Adipose tissue (tissue), 3 donors: ENCODE results near the gene TMEM59L. TPM values are rescaled to one million over a fixed set of nuclear protein-coding genes. Genes with fewer than 3 reads are reported as not detected.
"Not testable (repeated sequence)": the region's sequence is repeated elsewhere in the genome, so short reads cannot be mapped to it uniquely, and the experiment has no call there.

ENCODE experiments used
- H3K27ac ChIP-seq: one replicate; pipeline ENCODE4 v1.5.1; 2013; ENCODE audit warnings: low read depth, low read length
- WGBS, 3 donors: extraction: QIAGEN DNeasy Blood & Tissue Kit; methylation state at CpG; one replicate each; pipeline ENCODE4 v1.1.7; 2013; 5-methylcytosine and 5-hydroxymethylcytosine counted together
- polyA plus RNA-seq, 3 donors: library from polyadenylated mRNA; stranded (reverse); fragments of 200-250 nt; gene quantifications; one replicate each; pipeline ENCODE4 v1.2.3, GENCODE V29; 2013
- donor health status: healthy with polysubstance abuse.
- donor health status: Bipolar disorder and iron deficiency.
- donor health status: healthy.

TMEM59L gene
- polyA plus RNA-seq, 3 donors = 0.61 to 3.3 (median 2.0) TPM

DNA sequence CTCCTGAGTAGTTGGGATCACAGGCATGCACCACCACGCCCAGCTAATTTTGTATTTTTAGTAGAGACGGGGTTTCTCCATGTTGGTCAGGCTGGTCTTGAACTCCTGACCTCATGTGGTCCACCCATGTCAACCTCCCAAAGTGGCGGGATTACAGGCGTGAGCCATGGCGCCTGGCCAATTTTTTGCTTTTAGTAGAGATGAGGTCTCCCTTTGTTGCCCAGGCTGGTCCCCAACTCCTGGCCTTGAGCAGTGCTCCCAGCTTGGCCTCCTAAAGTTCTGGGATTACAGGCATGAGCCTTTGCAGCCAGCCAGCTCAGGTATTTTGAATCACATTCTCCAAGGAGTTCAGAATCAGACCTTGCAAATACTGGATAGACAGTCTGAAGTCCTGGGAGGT lies 19.9 kb upstream of the TMEM59L start:
- 74 to 86% (median 85%) methylated on average over 5 of the region's 5 CpGs for WGBS, 3 donors
- not testable (repeated sequence) for H3K27ac ChIP-seq

DNA sequence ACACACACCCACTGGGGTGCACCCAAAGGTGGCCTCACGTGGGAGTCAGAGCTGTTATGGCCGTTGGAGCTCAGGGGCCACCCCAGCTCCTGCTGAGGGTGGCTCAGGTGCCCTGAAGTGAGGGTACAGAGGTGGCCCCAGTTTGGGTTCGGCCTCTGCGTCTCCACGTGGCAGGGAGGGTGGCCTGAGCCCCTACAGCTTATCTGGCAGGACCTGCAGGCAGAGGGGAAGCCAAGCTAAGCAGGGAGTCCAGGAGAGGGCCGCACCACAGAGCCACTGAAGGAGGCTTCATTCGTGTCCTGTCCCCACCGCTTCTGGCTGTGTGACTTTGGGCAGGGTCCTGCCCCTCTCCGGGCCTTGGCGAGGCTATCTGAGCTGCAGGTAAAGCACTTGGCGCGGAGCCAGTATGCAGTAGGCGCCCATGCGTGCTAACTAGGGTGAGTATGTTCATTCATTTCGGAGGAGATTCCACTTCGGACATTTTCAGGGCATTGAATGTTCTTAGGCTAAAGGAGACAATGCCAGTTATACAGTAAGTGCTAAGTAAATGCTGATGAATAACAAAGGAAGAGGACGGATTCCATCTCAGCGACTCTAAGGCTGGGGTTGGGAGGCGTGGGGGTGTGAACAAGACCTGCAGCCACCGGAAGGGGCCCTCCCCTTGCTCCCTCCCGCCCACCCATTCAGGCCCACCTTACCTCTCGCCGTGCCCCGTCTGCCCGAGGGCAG lies 19.1 kb upstream of the TMEM59L start:
- H3K27ac ChIP-seq = no peak overlapping the region
- WGBS, 3 donors = 38 to 42% (median 40%) methylated on average over 24 to 25 of the region's 25 CpGs

DNA sequence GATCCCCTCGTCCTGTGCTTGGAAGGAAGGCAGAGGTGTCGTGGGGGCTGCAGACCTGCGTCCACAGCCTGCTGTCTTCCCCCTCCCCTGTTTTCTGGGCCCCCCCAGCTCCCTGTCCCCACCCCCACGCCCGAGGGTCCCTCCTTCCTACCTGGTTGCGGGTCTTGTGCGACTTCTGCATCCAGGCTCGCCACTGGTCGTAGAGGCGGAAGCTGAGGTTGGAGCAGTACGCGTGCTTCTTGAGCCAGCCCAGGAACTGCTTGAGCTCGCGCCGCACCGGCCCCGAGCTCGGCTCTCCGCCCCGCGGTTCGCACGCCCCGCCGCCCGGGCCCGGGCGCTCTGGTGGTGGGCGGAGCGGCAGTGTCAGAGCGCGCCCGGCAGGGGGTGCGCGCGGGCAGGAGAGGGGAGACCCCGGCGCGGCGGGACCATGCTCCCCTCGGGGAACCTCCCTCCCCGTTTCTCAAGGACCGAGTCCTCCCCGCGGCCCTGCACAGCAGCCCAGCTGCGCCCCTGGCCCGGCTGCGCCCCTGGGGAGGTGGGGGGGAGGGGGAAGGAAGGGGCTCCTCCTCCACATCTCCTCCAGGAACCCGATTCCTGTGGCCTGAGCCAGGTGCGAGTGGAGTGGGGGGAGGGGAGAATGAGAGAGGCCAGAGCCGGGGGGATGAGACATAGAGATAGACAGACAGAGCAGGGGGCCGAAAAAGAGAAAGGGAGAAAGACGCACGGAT lies 18.4 kb upstream of the TMEM59L start:
- H3K27ac ChIP-seq = no peak overlapping the region
- WGBS, 3 donors = 1% methylated on average over 48 to 54 of the region's 54 CpGs

DNA sequence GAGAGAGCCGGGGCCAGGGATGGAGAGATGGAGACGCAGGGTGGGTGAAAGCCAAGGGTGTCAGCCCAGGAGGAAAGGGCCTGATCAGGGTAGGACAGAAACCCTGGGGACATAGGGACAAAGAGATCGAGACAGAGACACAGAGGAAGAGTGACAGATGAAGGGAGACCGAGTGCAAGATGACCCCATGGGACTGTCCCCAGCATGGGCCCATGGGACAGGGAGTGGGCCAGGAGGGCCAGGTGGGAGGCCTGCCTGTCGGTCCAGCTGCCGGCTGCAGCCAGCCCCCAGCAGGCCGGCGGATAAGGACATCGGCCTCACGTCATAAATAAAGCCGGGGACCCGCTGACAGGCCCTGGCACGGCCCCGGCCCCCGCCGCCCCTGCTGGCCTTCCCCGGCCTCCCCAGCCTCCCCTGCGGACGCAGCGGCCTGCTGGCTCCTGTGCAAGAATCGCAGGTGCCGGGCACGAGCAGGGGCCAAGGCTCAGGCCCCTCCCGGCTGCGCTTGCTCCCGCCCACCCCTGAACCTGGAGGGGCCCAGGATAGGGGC lies 17.8 kb upstream of the TMEM59L start:
- no peak overlapping the region for H3K27ac ChIP-seq

DNA sequence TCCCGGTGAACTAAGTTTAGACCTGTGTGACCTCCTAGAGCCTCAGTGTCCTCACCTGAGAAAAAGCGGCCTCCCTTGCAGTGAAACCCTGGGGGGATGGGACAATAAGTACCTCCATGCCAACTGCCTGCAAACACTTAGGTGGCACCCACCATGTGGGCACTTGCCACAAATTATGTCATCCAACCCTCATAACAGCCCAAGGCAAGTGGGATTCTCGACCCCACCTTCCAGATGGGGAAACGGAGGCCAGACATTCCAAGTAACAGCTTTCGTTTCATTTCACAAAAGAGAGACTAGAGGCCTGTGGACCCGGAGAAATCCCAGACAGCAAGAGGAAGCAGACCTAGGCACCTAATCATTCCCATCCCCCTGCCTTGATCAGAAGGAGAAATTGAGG lies 17.2 kb upstream of the TMEM59L start:
- WGBS, 3 donors = 64 to 81% (median 78%) methylated on average over 6 of the region's 6 CpGs

More for the DNA sequence above, 17.8 kb upstream of the TMEM59L start:
- 16 to 27% (median 20%) methylated on average over 25 to 26 of the region's 26 CpGs for WGBS, 3 donors

DNA sequence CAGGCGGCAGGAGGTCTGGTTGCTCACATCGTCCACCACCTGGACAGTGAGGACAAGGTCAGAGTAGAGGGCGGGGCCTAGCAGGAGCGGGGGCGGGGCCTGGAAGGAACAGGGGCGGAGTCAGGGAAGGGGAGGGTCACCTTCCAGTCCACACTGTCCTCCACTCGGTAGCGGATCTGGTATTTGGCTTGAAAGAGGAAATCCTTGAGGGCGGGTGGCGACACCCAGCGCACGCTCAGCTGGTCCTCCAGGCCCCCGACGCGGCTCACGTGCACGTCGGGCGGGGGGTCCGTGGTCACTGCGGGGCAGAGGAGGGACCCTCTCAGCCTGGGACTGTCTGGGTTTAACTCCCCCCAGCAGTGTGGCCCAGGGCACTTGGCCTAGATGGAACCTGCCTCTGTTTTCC lies 15.9 kb upstream of the TMEM59L start:
- WGBS, 3 donors = 8 to 11% (median 10%) methylated on average over 16 to 21 of the region's 21 CpGs
- H3K27ac ChIP-seq = no peak overlapping the region

More for the DNA sequence above, 17.2 kb upstream of the TMEM59L start:
- H3K27ac ChIP-seq = no peak overlapping the region

DNA sequence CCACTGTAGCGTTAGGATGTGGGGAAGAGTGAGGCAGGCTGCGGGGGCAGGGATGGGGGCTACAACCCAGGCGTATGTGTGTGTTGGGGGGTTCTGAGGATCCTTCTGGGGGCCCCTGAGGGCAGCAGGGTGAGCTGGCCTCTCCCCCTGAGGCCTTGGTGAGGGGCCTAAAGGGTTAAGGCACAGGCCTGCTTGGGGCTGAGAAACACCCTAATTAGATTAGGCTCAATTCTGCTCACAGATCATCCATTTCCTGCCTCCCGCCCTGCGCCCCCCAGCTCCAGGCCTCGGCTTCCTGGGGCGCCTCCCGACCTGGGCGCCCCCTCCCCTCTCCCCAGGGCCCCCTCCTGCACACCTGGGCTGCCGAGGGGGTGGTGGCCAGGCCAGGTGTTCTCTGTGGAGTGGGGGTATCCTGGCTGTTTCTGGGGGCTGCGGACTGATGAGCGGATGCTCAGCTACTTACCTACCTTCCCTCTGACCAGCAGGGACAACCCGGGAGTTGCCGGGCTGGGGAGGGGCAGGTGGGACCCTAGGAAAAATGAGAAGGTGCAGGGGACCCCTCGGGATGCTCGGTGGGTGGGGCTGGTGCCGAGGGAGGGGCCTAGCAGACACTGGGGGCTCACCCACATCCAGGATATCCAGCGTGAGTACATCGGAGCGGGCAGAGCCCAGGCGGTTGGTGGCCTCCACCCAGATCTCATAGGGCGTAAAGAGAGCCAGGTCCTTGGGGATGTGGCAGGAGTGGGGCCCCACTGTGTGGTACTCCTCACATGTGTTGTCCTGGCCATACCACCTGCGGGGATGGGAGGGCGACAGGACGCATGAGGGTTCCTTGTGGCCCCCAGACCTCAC lies 14.6 kb upstream of the TMEM59L start:
- whole genome bisulfite sequencing, 3 donors = 41 to 49% (median 42%) methylated on average over 25 of the region's 25 CpGs

DNA sequence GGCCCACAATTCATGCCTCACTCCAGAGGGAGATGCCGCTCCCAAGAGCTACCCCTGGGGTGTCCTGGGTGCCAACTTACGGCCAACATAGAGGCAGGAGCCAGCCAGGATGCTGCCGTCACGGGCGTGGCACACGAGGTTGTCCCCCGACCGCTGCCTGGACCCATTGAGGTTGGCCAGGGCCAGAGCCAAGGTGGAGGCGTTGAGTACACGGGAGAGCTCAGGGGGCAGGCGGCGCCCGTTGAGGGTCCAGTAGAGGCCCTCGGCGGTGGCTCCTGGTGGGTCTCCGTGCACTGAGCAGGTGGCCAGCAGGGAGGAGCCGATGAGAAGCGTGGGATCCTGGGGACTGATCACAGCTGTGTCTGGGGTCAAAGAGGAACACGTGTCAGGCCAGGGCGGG lies 13.2 kb upstream of the TMEM59L start:
- 70 to 90% (median 84%) methylated on average over 20 of the region's 20 CpGs for WGBS, 3 donors
- no peak overlapping the region for H3K27ac ChIP-seq

More for the DNA sequence above, 14.6 kb upstream of the TMEM59L start:
- H3K27ac ChIP-seq = no peak overlapping the region

DNA sequence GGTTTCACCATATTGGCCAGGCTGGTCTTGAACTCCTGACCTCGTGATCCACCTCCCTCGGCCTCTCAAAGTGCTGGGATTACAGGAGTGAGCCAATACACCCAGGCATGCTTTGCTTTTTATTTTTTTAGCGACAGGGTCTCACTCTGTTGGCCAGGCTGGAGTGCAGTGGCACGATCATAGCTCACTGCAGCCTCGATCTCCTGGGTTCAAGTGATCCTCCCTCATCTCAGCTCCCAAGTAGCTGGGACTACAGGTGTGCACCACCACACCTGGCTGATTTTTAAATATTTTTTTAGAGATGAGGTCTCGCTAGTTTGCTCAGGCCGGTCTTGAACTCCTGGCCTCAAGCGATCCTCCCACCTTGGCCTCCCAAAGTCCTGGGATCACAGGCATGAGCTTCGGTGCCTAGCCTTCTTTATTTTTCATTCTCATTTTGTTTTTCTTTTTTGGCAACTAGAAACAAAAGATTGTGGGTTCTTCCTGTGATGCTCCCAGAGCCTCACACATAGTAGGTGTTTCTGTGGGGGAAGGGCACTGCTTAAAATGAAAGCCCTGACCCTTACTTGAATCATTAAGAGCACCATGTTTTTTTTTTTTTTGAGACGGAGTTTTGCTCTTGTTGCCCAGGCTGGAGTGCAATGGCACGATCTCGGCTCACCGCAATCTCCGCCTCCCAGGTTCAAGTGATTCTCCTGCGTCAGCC lies 11.8 kb upstream of the TMEM59L start:
- H3K27ac ChIP-seq = not testable (repeated sequence)
- WGBS, 3 donors = 91 to 93% (median 92%) methylated on average over 15 of the region's 15 CpGs

DNA sequence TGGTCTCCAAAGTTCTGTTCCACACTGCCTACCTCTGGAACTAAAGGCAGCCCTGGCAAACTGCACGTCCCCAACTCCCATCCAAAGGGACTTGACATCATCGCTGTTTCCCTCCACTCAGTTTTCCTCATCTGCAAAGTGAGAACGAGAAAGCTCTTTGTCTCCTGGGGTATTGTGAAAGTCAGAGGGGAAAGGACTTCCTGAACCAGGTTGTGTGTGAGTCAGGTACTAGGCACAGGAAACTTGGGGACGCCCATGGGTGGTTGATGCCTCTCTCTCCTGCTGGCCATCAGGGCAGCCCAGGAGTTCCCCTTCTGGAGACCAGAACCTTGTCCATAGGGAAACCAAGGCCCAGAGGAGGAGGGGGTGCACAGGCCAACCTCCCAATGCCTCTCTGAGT lies 10.8 kb upstream of the TMEM59L start:
- 75 to 85% (median 77%) methylated on average over 4 of the region's 4 CpGs for WGBS, 3 donors
- H3K27ac ChIP-seq = no peak overlapping the region

DNA sequence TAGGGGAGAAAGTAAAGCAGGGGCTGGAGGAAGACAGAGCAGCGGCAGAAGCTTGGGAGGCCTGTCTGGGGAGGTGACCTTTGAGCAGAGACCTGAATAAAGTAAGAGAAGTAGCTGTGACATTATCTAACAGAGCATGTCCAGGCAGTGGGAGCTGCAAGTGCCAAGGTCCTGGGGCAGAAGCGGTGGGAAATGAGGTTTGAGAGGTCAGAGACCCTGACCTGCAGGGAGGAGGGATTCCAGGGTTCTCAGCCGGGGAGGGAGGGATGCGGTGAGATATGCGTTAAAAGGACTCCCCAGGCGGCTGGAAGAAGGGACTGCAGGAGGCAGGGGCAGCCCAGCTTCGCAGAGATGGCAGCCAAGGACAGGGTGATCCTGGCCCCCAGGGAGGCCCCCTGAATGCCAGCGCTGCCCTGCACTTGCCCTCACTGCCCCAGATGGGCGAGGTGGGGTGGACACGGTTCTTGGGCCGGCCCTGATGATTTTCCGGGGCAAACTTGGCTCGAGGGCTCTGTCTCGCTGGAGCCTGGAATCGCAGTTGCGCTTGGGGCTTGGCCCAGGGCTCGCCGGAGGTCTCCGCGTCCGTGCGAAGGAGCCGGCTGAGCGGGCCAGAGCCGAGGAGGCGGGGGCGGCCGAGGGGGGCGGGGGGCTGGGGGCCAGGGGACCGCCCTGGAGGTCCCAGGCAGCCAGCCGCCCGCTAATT lies 9.3 kb upstream of the TMEM59L start:
- H3K27ac ChIP-seq = no peak overlapping the region

DNA sequence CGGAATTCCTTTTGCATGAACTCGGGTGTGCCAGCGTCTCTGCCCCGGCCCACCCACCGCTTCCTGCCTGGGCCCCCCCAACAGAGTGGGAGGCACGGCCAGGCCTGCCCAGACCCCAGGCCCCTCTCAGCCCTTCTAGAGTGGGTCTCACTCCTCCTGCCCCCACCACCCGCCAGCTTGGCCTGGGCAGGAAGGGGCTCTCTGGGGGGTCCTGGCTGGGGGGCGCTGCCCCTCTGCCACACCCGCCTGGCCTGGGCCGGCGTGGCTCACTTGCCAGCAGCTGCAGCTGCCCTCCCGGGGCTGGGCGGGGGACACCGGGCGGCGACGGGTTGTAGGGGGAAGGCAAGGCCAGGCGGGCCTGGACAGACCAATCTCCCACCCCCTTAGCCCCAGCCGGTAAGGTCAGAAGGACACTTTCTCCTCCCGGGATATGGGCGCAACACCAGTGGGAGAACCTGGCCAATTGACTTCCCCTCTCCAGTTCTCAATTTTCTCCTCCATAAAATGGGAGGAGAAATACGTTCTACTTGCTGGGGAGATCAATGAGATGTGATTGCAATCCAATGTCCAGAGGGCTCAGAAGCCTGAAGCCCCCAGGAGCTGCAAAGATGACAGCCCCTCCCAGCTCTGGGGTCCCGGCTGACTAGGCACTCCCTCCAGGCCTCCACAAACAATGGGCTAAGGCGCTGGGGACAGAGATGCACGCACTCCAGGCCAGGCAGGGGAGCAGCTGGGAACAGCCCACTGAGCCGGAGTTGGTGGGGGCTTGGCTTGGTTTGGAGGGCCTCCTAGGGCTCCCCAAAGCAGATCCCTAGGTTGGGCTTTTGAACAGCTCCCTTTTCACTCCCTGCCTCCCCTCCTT lies 8.5 kb upstream of the TMEM59L start:
- 13 to 15% (median 15%) methylated on average over 24 to 26 of the region's 26 CpGs for WGBS, 3 donors
- no peak overlapping the region for H3K27ac ChIP-seq

More for the DNA sequence above, 9.3 kb upstream of the TMEM59L start:
- WGBS, 3 donors = 4 to 8% (median 6%) methylated on average over 18 to 32 of the region's 32 CpGs

DNA sequence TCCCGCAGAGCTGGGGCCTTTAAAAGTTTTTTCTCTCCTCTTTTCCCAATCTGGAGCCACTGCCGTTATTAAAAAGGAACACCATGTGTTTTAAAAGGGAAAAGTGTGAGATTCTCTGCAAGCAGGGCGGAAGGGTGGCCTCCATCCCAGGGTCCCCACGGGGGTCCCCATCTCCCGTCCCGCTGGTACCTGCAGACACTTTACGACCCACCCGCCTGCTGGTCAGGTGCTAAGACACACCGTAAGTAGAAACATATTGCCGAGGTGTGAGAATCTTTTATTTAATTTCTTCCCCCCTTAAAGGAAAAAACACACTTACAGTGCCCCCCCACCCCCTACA lies 7.9 kb upstream of the TMEM59L start:
- WGBS, 3 donors = 10 to 16% (median 16%) methylated on average over 10 of the region's 10 CpGs
- H3K27ac ChIP-seq = no peak overlapping the region

DNA sequence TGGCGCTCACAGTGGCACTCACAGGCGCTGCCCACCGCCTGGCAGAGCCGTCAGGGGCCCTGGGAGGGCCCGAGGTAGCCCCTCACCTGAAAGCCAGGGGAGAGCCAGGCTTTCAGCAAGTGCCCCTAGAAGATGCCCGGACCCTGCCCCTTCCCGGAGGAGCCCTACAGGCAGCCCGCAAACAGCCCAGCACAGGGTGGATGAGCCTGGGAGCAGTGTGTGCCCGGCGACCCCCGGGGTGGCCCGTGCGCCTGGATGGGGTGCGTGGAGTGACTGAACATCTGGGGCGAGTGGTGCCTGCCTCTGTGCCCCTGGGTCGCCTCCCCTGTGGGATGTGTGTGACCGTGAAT lies 7.5 kb upstream of the TMEM59L start:
- no peak overlapping the region for H3K27ac ChIP-seq
- WGBS, 3 donors = 5 to 7% (median 6%) methylated on average over 12 to 17 of the region's 17 CpGs

DNA sequence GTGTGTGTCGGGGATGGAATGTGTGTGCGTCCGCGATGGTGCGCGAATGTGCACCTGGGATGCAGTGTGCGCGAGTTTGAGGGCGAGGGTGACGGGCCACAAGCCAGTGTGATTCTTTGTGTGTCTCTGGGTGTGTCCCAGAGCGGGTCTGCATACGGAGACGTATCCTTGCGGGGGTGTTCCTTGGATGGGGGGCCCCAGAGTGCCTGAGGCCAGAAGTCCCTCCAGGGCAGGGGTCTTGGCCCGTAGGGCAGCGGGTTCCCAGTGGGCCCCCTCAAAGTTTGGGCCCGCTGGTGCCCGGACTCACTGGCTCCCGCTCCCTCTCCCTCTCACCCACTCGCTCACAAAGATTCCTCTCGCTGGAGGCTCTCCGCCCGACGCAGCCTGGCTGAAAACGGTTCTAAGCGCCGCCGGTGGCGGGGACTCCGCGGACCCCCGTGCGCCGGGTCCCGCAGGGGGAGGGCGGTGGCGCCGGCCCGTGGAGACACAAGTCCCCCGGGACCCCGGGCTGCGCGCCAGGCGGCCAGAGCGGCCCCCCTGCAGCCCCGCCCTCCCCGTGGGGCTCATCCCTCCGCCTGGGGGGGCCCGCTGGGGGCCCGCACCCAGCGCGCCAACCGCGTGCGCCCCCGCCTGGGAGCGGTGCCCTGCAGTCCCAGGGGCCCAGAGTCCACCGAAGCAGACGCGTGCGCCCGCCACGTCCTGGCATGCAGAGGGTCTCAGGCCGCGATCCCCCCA lies 7.0 kb upstream of the TMEM59L start:
- WGBS, 3 donors = 2 to 4% (median 2%) methylated on average over 37 to 65 of the region's 65 CpGs
- no peak overlapping the region for H3K27ac ChIP-seq
